ENCODE results near the gene CCDC154.
"Not testable (repeated sequence)": the region's sequence is repeated elsewhere in the genome, so short reads cannot be mapped to it uniquely, and the experiment has no call there.

Gene CCDC154

GRCh38 chr16:1444730-1445517 is 568 bp upstream of the CCDC154 start:
- ChIA-PET POLR2A (ENCODE audit: low non-redundant PET) (no interaction called here), CTCF (no interaction called here)
- TF ChIP-seq, protein P1, sequence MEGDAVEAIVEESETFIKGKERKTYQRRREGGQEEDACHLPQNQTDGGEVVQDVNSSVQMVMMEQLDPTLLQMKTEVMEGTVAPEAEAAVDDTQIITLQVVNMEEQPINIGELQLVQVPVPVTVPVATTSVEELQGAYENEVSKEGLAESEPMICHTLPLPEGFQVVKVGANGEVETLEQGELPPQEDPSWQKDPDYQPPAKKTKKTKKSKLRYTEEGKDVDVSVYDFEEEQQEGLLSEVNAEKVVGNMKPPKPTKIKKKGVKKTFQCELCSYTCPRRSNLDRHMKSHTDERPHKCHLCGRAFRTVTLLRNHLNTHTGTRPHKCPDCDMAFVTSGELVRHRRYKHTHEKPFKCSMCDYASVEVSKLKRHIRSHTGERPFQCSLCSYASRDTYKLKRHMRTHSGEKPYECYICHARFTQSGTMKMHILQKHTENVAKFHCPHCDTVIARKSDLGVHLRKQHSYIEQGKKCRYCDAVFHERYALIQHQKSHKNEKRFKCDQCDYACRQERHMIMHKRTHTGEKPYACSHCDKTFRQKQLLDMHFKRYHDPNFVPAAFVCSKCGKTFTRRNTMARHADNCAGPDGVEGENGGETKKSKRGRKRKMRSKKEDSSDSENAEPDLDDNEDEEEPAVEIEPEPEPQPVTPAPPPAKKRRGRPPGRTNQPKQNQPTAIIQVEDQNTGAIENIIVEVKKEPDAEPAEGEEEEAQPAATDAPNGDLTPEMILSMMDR (conservative IDR thresholded peaks at IDR 0.05; ENCODE audit: low read depth), result no peak
- no peak for DNase-seq (ENCODE audit: low spot score)
- H3K27ac ChIP-seq, result no peak overlapping the region

DNA sequence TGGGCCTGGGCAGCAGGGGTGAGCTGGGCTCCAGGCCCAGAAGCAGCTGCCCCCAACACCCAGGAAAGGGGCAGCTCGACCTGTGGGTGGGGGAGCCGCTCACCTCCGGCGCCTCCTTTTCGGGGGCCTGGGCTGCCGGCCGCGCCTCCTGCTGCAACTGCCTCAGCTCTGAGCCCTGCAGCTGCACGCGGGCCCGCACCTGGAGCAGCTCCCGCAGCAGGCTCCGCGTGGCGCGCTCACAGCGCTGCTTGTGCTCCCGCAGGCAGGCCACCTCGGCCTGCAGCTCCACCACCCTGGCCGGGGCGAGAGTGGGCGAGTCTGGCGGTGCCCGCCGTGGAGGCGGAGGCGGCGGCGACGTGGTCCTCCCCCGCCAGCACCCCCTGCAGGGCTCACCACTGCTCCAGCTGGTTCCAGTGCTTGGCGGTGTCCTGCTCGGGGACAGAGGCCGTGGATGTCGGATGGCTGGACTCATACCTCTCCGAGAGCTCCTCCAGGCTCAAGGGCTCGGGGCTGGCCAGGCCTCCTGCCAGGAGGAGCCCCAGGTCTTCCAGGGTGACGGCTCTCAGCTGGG is 868 bp downstream of the CCDC154 start:
- ChIA-PET POLR2A (ENCODE audit: low non-redundant PET) (no interaction called here), CTCF (interaction anchor here (0.5 to 0.6 kb wide), 3 partner anchors 76 to 399 kb away, joined by 3 to 8 read pairs (median 4); no protein-coding TSS in a partner anchor)
- TF ChIP-seq, protein P1 (conservative IDR thresholded peaks at IDR 0.05; ENCODE audit: low read depth), result no peak
- no peak for DNase-seq (ENCODE audit: low spot score)
- no peak overlapping the region for H3K27ac ChIP-seq

GRCh38 chr16:1442697-1443096 is 1.7 kb downstream of the CCDC154 start:
- CTCF ChIA-PET, result interaction anchor here (0.6 kb wide), 1 partner anchor 75 kb away, joined by 8 read pairs; no protein-coding TSS in a partner anchor

GRCh38 chr16:1441391-1441829 is 2.9 kb downstream of the CCDC154 start:
- ChIA-PET CTCF (no interaction called here), POLR2A (ENCODE audit: low non-redundant PET) (no interaction called here)
- no peak for DNase-seq (ENCODE audit: low spot score)
- no peak overlapping the region for H3K27ac ChIP-seq
- TF ChIP-seq, protein P1 (conservative IDR thresholded peaks at IDR 0.05; ENCODE audit: low read depth), result no peak

More at GRCh38 chr16:1442697-1443096, 1.7 kb downstream of the CCDC154 start:
- no peak overlapping the region for H3K27ac ChIP-seq
- POLR2A ChIA-PET (ENCODE audit: low non-redundant PET), result no interaction called here
- no peak for DNase-seq (ENCODE audit: low spot score)
- TF ChIP-seq, protein P1 (conservative IDR thresholded peaks at IDR 0.05; ENCODE audit: low read depth), result no peak

DNA sequence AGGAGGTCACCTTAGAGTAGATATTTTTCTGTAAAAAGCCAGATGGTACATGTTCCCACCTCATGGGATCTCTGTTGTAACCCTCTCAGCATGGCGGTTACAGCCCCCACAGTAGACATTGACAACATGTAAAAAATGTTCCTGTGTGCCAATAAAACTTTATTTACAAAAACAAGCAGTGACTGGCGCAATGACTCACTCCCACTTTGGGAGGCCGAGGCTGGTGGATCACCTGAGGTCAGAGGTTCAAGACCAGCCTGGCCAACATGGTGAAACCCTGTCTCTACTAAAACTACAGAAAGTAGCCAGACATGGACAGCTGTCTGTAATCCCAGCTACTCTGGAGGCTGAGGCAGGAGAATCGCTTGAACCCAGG is 4.7 kb downstream of the CCDC154 start:
- POLR2A ChIA-PET (ENCODE audit: low non-redundant PET); DNase-seq (ENCODE audit: low spot score); CTCF ChIA-PET; H3K27ac ChIP-seq: not testable (repeated sequence)

DNA sequence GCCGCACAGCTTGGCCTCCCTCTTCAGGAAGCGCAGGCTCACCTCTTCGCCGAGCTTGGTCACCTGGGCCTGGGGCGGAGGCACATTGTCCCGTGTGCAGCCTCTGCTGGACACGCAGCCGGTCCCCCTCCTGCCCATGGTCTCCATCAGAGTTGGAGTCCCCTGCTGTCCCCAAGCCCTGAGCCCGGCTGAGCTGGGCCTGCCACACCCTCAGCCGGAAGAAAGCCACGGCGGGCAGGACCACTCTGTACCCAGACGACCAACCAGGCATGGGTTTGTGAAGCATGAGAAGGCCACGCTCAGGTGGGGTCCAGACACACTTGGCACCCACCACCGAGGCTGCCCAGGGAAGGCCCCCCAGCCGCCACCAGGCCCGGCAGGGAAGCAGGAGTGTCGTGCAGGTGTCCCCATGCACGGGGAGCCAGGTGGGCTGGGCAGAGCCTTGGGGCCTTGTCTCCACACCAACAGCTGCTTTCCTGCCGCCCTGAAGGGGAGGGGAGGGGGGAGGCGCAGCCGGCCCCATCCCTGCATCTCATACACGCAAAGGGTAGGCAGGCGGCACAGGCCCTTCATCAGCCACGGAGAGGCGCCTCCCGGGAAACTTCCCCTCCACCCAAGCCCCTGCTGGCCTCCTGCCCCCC is 5.2 kb downstream of the CCDC154 start:
- ChIA-PET CTCF (interaction anchor here (0.5 kb wide), 1 partner anchor 103 kb away, joined by 3 read pairs; no protein-coding TSS in a partner anchor), POLR2A (ENCODE audit: low non-redundant PET) (no interaction called here)
- TF ChIP-seq, protein P1 (conservative IDR thresholded peaks at IDR 0.05; ENCODE audit: low read depth), result no peak
- no peak overlapping the region for H3K27ac ChIP-seq
- no peak for DNase-seq (ENCODE audit: low spot score)

Data from RWPE1 (cell line).